HepG2 (cell line): Measurements from ENCODE around the gene TSC22D1. TPM values are rescaled to one million over a fixed set of nuclear protein-coding genes. Genes with fewer than 3 reads are reported as not detected.

Experiments
- ATAC-seq: fragments of 200-7000 bp; cut with Tn5 transposase; 3 replicates; pipeline ENCODE4 v1.9.1; 2020; ENCODE audit warnings: mild to moderate bottlenecking, moderate library complexity
- BruUV-seq: library from RNA; stranded (reverse); fragments of 400-500 nt; replicated peaks from 2 replicates; lab custom pipeline; 2021; lab: Mats Ljungman, UMichigan
- CTCF ChIA-PET: fragments of 300-600 bp; formaldehyde crosslinking; extraction: SDS; loops from one replicate; lab custom pipeline; 2021; ENCODE audit warnings: low total read pairs, inconsistent platforms, low intra/inter-chr PET ratio; lab: Yijun Ruan, JAX
- POLR2A ChIA-PET: fragments of 350-600 bp; sonication (Branson Sonifier 250); formaldehyde crosslinking; loops from one replicate; lab custom pipeline; 2020; ENCODE audit warnings: antibody characterized with exemption, inconsistent platforms; lab: Yijun Ruan, JAX
- DNase-seq: peaks from one replicate; pipeline ENCODE4 v3.0.0-alpha.2; 2015; ENCODE audit warnings: low spot score
- FAIRE-seq: peaks from 3 replicates; lab custom pipeline; 2011; peaks lifted over from hg19 to GRCh38; lab: Jason Lieb, UNC
- H2AFZ ChIP-seq: one replicate; pipeline ENCODE4 v1.6.1; 2011; ENCODE audit warnings: low read length, inconsistent platforms
- H3K27ac ChIP-seq: fragments of 300-600 bp; 3 replicates; pipeline ENCODE4 v1.8.0; 2011; ENCODE audit warnings: mixed run types, mild to moderate bottlenecking, mixed read lengths, low read length, inconsistent platforms; ENCODE audit not compliant: insufficient read depth; ENCODE audit errors: extremely low read length
- H3K27me3 ChIP-seq, 2 experiments: fragments of 200-600 bp in 1 of 2; 2 replicates in 1 of 2; 3 replicates in 1 of 2; pipeline versions ENCODE4 v1.6.0 to v1.8.0; 2011; ENCODE audit warnings: low read length in 2 of 2, mild to moderate bottlenecking in 2 of 2, moderate library complexity in 2 of 2, inconsistent platforms in 1 of 2; ENCODE audit not compliant: insufficient read depth in 2 of 2, control insufficient read depth in 1 of 2
- H3K36me3 ChIP-seq, 2 experiments: fragments of 200-600 bp in 1 of 2; replicated peaks in 1 of 2; 2 replicates in 1 of 2; 3 replicates in 1 of 2; pipeline versions ENCODE4 v1.5.1 to v1.8.0; 2011; ENCODE audit warnings: low read length in 2 of 2, inconsistent platforms in 1 of 2; ENCODE audit not compliant: insufficient read depth in 2 of 2, control insufficient read depth in 1 of 2
- H3K4me1 ChIP-seq: 2 replicates; pipeline ENCODE4 v1.5.1; 2012; ENCODE audit warnings: low read length, inconsistent platforms; ENCODE audit not compliant: insufficient read depth
- H3K4me2 ChIP-seq: 2 replicates; pipeline ENCODE4 v1.6.0; 2011; ENCODE audit warnings: low read depth, low read length, inconsistent platforms
- H3K4me3 ChIP-seq, 3 experiments: fragments of 200-600 bp in 1 of 3; sonication (generic), shearing (Covaris generic) in 1 of 3; replicated peaks in 1 of 3; 2 replicates each; pipeline ENCODE4 v1.5.1; 2011 to 2016; ENCODE audit warnings: low read length in 3 of 3, inconsistent platforms in 2 of 3, low read depth in 2 of 3, mild to moderate bottlenecking in 2 of 3, control low read depth in 1 of 3, mixed read lengths in 1 of 3; ENCODE audit not compliant: insufficient read depth in 1 of 3
- H3K79me2 ChIP-seq: one replicate; pipeline ENCODE4 v1.6.1; 2011; ENCODE audit warnings: low read length, inconsistent platforms; ENCODE audit not compliant: insufficient read depth
- H3K9ac ChIP-seq: 2 replicates; pipeline ENCODE4 v1.6.0; 2011; ENCODE audit warnings: mild to moderate bottlenecking, low read depth, low read length, inconsistent platforms; ENCODE audit not compliant: insufficient read depth
- H3K9me3 ChIP-seq: 2 replicates; pipeline ENCODE4 v1.5.1; 2012; ENCODE audit warnings: mild to moderate bottlenecking, low read length
- H4K20me1 ChIP-seq: 2 replicates; pipeline ENCODE4 v1.6.0; 2011; ENCODE audit warnings: inconsistent platforms, mild to moderate bottlenecking, low read length, moderate library complexity; ENCODE audit not compliant: insufficient read depth
- DR1 ChIP-seq: sonication (generic); formaldehyde crosslinking; IDR thresholded peaks from 2 replicates; pipeline ENCODE4 v1.8.0; 2021; ENCODE audit warnings: mild to moderate bottlenecking, missing genetic modification reagents, inconsistent platforms
- FLYWCH1 ChIP-seq: sonication (generic); formaldehyde crosslinking; IDR thresholded peaks from 2 replicates; pipeline ENCODE4 v1.8.1; 2023; ENCODE audit warnings: mild to moderate bottlenecking, missing genetic modification reagents
- GABPB1 ChIP-seq: IDR thresholded peaks from 2 replicates; pipeline ENCODE4 v1.6.1; 2016; ENCODE audit warnings: mild to moderate bottlenecking, missing genetic modification reagents, moderate library complexity, missing compliant biosample characterization
- KAT7 ChIP-seq: IDR thresholded peaks from 2 replicates; pipeline ENCODE4 v1.6.1; 2018; ENCODE audit warnings: borderline replicate concordance, missing compliant biosample characterization
- KAT8 ChIP-seq: IDR thresholded peaks from 2 replicates; pipeline ENCODE4 v1.6.1; 2016; ENCODE audit warnings: missing genetic modification reagents, missing compliant biosample characterization
- MXI1 ChIP-seq: IDR thresholded peaks from 3 replicates; pipeline ENCODE4 v1.6.1; 2012; ENCODE audit warnings: low read depth, low read length, inconsistent platforms, borderline replicate concordance
- POLR2A ChIP-seq, 2 experiments: IDR thresholded peaks; 2 replicates each; pipeline ENCODE4 v1.6.1; 2011; ENCODE audit warnings: low read depth in 2 of 2, low read length in 2 of 2, mild to moderate bottlenecking in 1 of 2, moderate library complexity in 1 of 2; ENCODE audit not compliant: insufficient read depth in 1 of 2
- SAP130 ChIP-seq: IDR thresholded peaks from 2 replicates; pipeline ENCODE4 v1.6.1; 2016; ENCODE audit warnings: low read depth
- SIX4 ChIP-seq: sonication (generic); formaldehyde crosslinking; IDR thresholded peaks from 2 replicates; pipeline ENCODE4 v1.4.0; 2020; ENCODE audit warnings: missing genetic modification reagents
- TARDBP ChIP-seq: sonication (generic); formaldehyde crosslinking; IDR thresholded peaks from 2 replicates; pipeline ENCODE4 v1.8.0; 2022; ENCODE audit warnings: mild to moderate bottlenecking, missing genetic modification reagents
- THAP11 ChIP-seq: IDR thresholded peaks from 2 replicates; pipeline ENCODE4 v1.6.1; 2016; ENCODE audit warnings: missing biosample characterization, missing genetic modification reagents
- ZBTB4 ChIP-seq: sonication (generic); formaldehyde crosslinking; IDR thresholded peaks from 2 replicates; pipeline ENCODE4 v1.4.0; 2020; ENCODE audit warnings: missing genetic modification reagents, mild to moderate bottlenecking, borderline replicate concordance
- ZMYM4 ChIP-seq: sonication (generic); formaldehyde crosslinking; IDR thresholded peaks from 2 replicates; pipeline ENCODE4 v1.8.1; 2023; ENCODE audit warnings: mild to moderate bottlenecking, missing genetic modification reagents
- ZNF3 ChIP-seq: IDR thresholded peaks from 2 replicates; pipeline ENCODE4 v1.7.0; 2017; ENCODE audit warnings: inconsistent platforms
- WGBS: methylation state at CpG from one replicate; pipeline ENCODE4 v1.1.6; 2017; ENCODE audit warnings: low lambda C conversion rate; 5-methylcytosine and 5-hydroxymethylcytosine counted together
- in situ Hi-C: cut with HindIII; loops from 2 replicates; pipeline ENCODE4 v1.10.0; 2017; ENCODE audit warnings: low pct_unique_long_range_greater_than_20kb; ENCODE audit not compliant: extremely low pct_ligation_motif_present
- intact Hi-C: fragments of 100-400 bp; cut with micrococcal nuclease; formaldehyde crosslinking; loops from one replicate; pipeline ENCODE4 v1.10.0; 2022; ENCODE audit not compliant: unreplicated experiment
- polyA plus RNA-seq, 8 experiments: library from polyadenylated mRNA; depleted of rRNA in 3 of 8; stranded (reverse) in 7 of 8; unstranded in 1 of 8; fragments of >200 nt; fragmentation: Illumina TruSeq in 4 of 8; extraction: Trizol in 4 of 8; gene quantifications; 2 replicates each; pipeline versions ENCODE4 v1.2.1 to v1.2.3, GENCODE V29; 2011 to 2016; ENCODE audit warnings: low read depth in 4 of 8, missing spikeins in 1 of 8, mixed read lengths in 1 of 8; ENCODE audit not compliant: insufficient read depth in 1 of 8
- total RNA-seq, 5 experiments: library from RNA; depleted of rRNA; stranded (reverse); fragments of >200 nt; fragmentation: Illumina TruSeq; extraction: Trizol; gene quantifications; 2 replicates each; pipeline ENCODE4 v1.2.3, GENCODE V29; 2016; ENCODE audit warnings: low read depth in 1 of 5
- TF ChIP-seq, protein P1 (sequence below), 2 experiments: sonication (generic) in 1 of 2; formaldehyde crosslinking in 1 of 2; IDR thresholded peaks; 2 replicates each; pipeline versions ENCODE4 v1.4.0 to v1.6.1; 2016 to 2020; ENCODE audit warnings: borderline replicate concordance in 1 of 2, low read depth in 1 of 2, mild to moderate bottlenecking in 1 of 2, missing genetic modification reagents in 1 of 2

Gene TSC22D1
- total and polyA plus RNA-seq, 2 of the 13 experiments (the other 11 are each of a cell fraction or from before 2014, with no cell fraction given) = 18.4 to 35.7 TPM

- Histone ChIP-seq H3K27ac (peak overlapping the region; percentile 96), H3K4me2 (peak overlapping the region; percentile 88), H3K9ac (peak overlapping the region; percentile 91), H2AFZ (no peak overlapping the region), H4K20me1 (no peaks in the 10 kb centered on the region), H3K4me3 (peak overlapping the region; percentile 71 to 97 (median 79)), H3K4me1 (peaks cover 27% of the 10 kb centered on the region), H3K27me3 (no peaks in the 10 kb centered on the region; a peak in 1 of 5 replicates), H3K79me2 (peaks cover 10% of the 10 kb centered on the region), H3K9me3 (no peaks in the 10 kb centered on the region), H3K36me3 (peaks cover 6 to 15% of the 10 kb centered on the region in 2 experiments; a peak in 3 of 5 replicates)
- BruUV-seq = no TSS peak
- ChIA-PET CTCF (interaction anchor here (1.7 to 2.7 kb wide), 5 partner anchors 34 to 532 kb away, joined by 4 to 38 read pairs (median 8); no protein-coding TSS in a partner anchor), POLR2A (interaction anchor here (0.6 to 3.7 kb wide), 26 partner anchors 9 to 557 kb away, joined by 3 to 96 read pairs (median 4); partner anchors contain the start of genes CCDC122 and LACC1)
- 2% methylated on average over 22 of the region's 38 CpGs for WGBS
- DNase-seq = peak; percentile 86
- intact Hi-C loops (loop anchor here (1.0 to 5.0 kb wide), 4 partner anchors 74 to 294 kb away; no protein-coding TSS in a partner anchor), in situ Hi-C loops (loop anchor here (5.0 kb wide), 4 partner anchors 194 to 529 kb away; no protein-coding TSS in a partner anchor)
- peak; percentile 95 for ATAC-seq
- peak; percentile 51 for FAIRE-seq
- no peak for TF ChIP-seq ZBTB4 (CRISPR knock-in tag)
- TF ChIP-seq SIX4 = peak; percentile 59; the same call in 1 of the 2 replicates
- TF ChIP-seq POLR2A (IDR thresholded peaks at IDR 0.05; ENCODE audit: insufficient read depth in 1 of 2, low read depth in 2 of 2, low read length in 2 of 2) = peak; percentile 95 to 99
- no peak for TF ChIP-seq FLYWCH1 (CRISPR knock-in tag)
- 0 out of 2 replicates have a peak, but pooled peaks have one; percentile 30 for TF ChIP-seq TARDBP (CRISPR knock-in tag)
- 0 out of 2 replicates have a peak, but pooled peaks have one; percentile 5 for TF ChIP-seq KAT8 (CRISPR knock-in tag)
- peak; percentile 50; the same call in 1 of the 2 replicates for TF ChIP-seq SAP130
- peak; percentile 70; the same call in 1 of the 2 replicates for TF ChIP-seq DR1
- no peak for TF ChIP-seq KAT7
- TF ChIP-seq ZNF3 (CRISPR knock-in tag) = no peak
- TF ChIP-seq GABPB1 = 0 out of 2 replicates have a peak, but pooled peaks have one; percentile 11
- TF ChIP-seq, protein P1, sequence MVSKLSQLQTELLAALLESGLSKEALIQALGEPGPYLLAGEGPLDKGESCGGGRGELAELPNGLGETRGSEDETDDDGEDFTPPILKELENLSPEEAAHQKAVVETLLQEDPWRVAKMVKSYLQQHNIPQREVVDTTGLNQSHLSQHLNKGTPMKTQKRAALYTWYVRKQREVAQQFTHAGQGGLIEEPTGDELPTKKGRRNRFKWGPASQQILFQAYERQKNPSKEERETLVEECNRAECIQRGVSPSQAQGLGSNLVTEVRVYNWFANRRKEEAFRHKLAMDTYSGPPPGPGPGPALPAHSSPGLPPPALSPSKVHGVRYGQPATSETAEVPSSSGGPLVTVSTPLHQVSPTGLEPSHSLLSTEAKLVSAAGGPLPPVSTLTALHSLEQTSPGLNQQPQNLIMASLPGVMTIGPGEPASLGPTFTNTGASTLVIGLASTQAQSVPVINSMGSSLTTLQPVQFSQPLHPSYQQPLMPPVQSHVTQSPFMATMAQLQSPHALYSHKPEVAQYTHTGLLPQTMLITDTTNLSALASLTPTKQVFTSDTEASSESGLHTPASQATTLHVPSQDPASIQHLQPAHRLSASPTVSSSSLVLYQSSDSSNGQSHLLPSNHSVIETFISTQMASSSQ (IDR thresholded peaks at IDR 0.05; ENCODE audit: low read depth) = no peak
- TF ChIP-seq, protein P1 (CRISPR knock-in tag; IDR thresholded peaks at IDR 0.05; ENCODE audit: borderline replicate concordance) = 0 out of 2 replicates have a peak, but pooled peaks have one; percentile 23
- peak; percentile 45; the same call in 1 of the 3 replicates for TF ChIP-seq MXI1
- peak; percentile 37; the same call in 1 of the 2 replicates for TF ChIP-seq ZMYM4 (CRISPR knock-in tag)
- TF ChIP-seq THAP11 (CRISPR knock-in tag) = 0 out of 2 replicates have a peak, but pooled peaks have one; percentile 16
These were observed 139.4 kb downstream of the TSC22D1 start for GRCh38 chr13:44436589-44437337.
